GM12872 (cell line): Measurements from ENCODE around the gene DENND5A.

ENCODE experiments used
- TF ChIP-seq, protein P1 (sequence below): IDR thresholded peaks from 3 replicates; pipeline ENCODE4 v1.5.1; 2011; ENCODE audit warnings: low read depth, mild to moderate bottlenecking, low read length, moderate library complexity; ENCODE audit not compliant: insufficient read depth

Gene DENND5A

DNA sequence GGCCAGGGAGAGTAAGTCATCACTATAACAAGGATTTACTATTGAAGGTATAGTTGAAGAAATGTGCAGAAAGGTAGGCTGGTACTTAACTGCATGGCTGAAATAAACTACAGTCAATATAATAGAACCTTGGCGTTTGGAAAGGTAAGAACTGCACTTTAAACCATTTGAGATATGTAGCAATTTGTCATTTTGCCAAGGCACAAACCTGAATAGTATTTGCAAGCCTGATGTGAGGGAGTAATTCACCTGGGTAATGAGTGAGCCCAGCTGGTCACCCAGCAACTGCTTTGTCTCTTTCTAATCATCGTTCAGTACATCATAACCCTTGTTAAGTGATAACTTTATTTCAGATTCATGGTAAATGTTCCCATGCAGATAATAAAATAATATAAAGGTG is 111.5 kb downstream of the DENND5A start:
- TF ChIP-seq, protein P1, sequence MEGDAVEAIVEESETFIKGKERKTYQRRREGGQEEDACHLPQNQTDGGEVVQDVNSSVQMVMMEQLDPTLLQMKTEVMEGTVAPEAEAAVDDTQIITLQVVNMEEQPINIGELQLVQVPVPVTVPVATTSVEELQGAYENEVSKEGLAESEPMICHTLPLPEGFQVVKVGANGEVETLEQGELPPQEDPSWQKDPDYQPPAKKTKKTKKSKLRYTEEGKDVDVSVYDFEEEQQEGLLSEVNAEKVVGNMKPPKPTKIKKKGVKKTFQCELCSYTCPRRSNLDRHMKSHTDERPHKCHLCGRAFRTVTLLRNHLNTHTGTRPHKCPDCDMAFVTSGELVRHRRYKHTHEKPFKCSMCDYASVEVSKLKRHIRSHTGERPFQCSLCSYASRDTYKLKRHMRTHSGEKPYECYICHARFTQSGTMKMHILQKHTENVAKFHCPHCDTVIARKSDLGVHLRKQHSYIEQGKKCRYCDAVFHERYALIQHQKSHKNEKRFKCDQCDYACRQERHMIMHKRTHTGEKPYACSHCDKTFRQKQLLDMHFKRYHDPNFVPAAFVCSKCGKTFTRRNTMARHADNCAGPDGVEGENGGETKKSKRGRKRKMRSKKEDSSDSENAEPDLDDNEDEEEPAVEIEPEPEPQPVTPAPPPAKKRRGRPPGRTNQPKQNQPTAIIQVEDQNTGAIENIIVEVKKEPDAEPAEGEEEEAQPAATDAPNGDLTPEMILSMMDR: no peak

DNA sequence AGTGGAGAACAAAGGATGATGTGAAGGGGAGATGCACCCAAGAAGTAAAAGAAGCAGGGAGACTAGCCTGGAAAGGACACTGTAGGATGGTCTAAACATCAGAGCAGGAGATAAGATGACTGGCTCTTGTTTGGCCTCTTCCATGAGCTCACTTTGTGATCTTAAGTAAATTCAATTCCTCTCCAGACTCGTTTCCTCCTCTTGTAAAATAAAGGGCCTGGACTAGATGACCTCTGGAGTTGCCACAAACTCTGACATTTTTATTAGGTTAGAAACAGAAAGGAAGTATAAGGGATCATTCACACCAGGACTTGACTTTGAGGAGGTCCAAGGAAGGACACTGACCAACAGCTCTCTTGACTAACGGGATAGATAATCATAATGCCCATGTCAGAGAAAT is 113.5 kb downstream of the DENND5A start:
- TF ChIP-seq, protein P1: no peak

DNA sequence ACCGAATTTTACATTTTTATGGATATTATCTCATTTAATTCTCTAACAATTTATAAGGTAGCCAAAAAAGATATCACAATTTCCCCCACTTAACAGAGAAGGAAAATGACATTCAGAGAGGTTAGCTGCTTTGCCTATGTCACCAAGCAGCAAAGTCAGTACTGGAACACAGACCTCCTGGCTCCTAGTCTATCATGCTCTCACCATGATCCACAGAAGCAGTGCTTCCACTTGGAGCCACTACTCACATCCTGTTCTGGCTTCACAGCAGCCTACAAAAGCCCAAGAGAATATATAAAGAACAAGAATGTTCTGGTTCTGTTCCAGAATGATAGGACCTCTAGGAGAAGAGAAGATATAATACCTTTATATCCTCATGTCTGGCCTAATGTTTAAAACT is 114.2 kb downstream of the DENND5A start:
- TF ChIP-seq, protein P1: no peak

DNA sequence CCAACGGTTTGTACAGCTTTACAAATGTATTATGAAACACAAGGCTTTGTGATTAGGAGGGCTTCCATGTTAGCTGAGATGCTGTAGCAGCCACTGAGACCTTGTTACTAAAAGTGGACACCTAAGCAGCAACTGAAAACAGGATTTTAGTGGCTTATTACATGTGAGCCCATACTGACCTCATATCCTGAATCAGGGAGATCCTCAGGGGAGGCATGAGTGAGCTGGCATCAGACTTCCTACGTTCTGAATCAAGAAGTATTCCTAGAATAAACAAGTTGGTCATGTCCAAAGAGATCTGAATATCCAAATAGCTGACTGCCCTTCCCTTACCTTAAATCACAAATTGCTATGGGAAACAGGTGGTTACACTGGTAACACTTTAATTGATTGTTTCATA is 114.6 kb downstream of the DENND5A start:
- TF ChIP-seq, protein P1: no peak

DNA sequence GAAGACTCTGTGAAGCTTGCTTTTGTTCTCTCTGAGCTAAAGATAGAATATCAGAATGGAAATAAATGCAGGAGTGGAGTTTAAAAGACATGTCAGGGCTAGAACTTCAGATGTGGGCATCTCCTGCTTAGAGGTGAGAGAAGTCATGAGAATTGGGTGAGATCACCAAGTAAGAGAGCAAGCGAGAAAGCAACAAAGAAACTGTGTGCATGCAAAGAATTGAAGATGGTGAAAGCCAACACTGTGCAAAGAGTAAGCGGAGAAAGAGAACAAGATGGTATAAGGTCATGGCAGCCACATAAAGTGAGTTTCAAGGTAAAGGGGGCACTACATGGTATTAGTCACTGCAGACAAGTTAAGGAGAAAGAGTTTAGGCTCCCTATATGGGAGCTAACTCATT is 116.4 kb downstream of the DENND5A start:
- TF ChIP-seq, protein P1: no peak

DNA sequence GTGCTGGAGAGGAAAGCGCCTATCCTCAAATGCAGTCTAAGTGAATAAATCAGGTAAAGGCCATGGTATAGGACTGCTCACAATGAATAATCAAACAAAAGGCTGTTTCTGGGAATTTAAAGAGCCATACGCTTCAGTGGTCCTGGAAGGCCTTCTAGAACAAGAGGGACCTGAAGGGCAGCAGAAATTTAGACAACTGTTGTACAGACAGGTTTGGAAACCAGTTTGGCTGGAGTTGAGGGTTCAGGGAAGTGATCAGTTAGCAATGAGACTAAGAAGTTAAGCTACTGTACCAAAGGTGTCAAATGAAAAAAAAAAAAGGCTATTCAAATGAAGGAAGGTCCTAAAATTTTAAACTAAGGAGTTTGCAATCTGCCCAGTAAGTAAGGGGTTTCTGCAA is 117.1 kb downstream of the DENND5A start:
- TF ChIP-seq, protein P1: no peak

DNA sequence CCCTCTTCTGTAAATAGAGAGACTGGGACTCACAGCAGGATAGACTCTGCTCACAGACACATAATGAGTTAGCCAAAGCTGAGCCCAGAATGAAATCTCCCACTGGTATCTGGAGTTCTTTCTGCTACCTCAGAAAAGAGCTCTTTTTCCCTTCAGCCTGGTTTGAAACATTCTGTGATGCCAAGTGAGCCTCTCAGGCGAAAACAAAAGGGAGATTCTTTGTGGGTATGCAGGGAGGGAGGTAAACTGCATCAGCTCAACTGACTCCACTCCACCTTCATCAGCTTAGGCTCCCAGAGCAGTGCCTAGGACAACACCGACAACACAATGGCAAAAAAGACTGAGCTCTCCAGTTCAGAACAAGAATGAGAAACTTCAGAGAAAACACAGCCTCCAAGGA is 118.7 kb downstream of the DENND5A start:
- TF ChIP-seq, protein P1: no peak

DNA sequence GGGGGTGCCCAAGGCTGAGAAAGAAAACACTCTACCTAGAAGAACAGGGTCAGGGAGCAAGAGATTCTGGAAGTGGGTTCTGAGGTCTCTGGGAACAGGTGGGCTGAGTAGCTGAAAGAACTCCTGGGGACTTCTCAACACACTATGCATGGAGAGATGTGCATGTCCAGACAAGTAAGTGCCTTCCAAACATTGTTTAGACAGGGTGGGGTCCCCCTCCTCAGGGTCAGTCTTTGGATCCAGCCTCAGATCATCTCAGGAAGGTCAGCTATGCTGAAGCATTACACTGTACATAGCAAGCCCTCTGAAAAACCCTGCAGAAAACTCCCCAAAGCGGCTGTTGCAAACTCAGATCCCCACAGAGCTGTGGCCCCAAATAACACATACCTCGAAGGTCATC is 119.9 kb downstream of the DENND5A start:
- TF ChIP-seq, protein P1: no peak
